Astrocyte of the cerebellum (primary cell): ENCODE measurements around the gene COLEC12.

Experiments
- DNase-seq: peaks from one replicate; pipeline ENCODE4 v3.0.0-alpha.2; 2011; ENCODE audit warnings: low read depth
- H3K4me3 ChIP-seq: 2 replicates; pipeline ENCODE4 v1.5.1; 2011; ENCODE audit warnings: mild to moderate bottlenecking, low read depth, low read length, moderate library complexity
- in situ Hi-C: cut with HindIII; loops from 2 replicates; pipeline ENCODE4 v1.10.0; 2017; ENCODE audit warnings: low sequenced_read_pairs
- TF ChIP-seq, protein P1 (sequence below): IDR thresholded peaks from 2 replicates; pipeline ENCODE4 v1.5.1; 2012; ENCODE audit warnings: low read length, low read depth, moderate library complexity, mild to moderate bottlenecking; ENCODE audit errors: missing control alignments

COLEC12 gene

DNA sequence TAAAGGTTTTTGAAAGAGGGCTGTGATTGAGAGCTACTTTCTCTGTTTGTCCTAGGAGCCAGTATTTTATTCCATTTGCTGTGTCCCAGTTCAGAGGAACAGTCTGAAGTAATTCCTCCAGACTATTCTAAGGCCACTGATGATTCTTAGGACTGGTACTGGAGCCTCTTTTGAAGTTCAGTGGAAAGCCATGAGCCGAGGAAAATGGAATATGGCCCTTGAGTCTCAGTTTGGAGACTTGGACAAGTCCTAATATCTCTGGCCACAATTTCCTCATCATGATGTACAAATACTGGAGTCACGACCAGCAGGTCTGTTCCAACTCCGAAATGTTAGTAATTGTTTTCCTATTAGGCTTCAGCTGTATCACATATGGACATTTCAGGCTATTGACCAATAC is 7.1 kb upstream of the COLEC12 start:
- no peak overlapping the region for H3K4me3 ChIP-seq
- in situ Hi-C loops: loop anchor here (5.0 kb wide), 1 partner anchor 85 kb away; no protein-coding TSS in a partner anchor
- TF ChIP-seq, protein P1, sequence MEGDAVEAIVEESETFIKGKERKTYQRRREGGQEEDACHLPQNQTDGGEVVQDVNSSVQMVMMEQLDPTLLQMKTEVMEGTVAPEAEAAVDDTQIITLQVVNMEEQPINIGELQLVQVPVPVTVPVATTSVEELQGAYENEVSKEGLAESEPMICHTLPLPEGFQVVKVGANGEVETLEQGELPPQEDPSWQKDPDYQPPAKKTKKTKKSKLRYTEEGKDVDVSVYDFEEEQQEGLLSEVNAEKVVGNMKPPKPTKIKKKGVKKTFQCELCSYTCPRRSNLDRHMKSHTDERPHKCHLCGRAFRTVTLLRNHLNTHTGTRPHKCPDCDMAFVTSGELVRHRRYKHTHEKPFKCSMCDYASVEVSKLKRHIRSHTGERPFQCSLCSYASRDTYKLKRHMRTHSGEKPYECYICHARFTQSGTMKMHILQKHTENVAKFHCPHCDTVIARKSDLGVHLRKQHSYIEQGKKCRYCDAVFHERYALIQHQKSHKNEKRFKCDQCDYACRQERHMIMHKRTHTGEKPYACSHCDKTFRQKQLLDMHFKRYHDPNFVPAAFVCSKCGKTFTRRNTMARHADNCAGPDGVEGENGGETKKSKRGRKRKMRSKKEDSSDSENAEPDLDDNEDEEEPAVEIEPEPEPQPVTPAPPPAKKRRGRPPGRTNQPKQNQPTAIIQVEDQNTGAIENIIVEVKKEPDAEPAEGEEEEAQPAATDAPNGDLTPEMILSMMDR: no peak
- no peak for DNase-seq

DNA sequence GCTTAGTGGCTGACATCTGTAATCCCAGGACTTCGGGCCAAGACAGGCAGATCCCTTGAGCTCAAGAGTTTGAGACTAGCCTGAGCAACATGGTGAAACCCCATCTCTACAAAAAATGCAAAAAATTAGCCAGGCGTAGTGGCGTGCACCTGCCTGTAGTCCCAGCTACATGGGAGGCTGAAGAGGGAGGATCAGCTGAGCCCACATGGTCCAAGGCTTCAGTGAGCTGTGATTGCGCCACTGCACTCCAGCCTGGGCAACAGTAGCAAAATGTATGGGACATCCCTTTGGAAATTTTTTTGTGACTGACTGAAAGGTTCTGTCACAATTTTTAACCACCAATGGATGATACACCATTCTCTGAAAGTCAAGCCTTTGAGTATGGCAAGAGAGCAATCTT is 6.3 kb upstream of the COLEC12 start:
- TF ChIP-seq, protein P1: no peak
- H3K4me3 ChIP-seq: no peak overlapping the region
- no peak for DNase-seq
- in situ Hi-C loops: loop anchor here (5.0 kb wide), 1 partner anchor 84 kb away; no protein-coding TSS in a partner anchor

DNA sequence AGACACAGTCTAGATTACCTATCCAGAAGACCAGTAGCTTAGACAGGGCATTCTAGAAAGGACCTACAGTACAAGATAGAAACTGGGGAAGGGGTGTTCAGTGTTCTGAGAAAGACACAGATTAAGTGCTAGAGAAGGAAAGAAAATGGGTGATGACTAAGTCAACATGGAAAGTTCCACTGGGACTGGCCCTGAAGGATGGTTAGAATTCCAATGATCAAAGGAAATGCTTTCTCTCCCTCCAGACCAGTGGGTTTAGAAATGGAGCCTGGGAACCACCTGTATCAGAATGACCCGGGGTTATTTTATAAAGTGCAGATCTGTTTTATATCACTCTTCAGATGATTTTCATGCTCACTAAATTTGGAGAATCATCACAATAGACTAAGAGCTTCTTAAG is 5.8 kb upstream of the COLEC12 start:
- H3K4me3 ChIP-seq: no peak overlapping the region
- DNase-seq: no peak
- in situ Hi-C loops: loop anchor here (5.0 kb wide), 1 partner anchor 84 kb away; no protein-coding TSS in a partner anchor
- TF ChIP-seq, protein P1: no peak

DNA sequence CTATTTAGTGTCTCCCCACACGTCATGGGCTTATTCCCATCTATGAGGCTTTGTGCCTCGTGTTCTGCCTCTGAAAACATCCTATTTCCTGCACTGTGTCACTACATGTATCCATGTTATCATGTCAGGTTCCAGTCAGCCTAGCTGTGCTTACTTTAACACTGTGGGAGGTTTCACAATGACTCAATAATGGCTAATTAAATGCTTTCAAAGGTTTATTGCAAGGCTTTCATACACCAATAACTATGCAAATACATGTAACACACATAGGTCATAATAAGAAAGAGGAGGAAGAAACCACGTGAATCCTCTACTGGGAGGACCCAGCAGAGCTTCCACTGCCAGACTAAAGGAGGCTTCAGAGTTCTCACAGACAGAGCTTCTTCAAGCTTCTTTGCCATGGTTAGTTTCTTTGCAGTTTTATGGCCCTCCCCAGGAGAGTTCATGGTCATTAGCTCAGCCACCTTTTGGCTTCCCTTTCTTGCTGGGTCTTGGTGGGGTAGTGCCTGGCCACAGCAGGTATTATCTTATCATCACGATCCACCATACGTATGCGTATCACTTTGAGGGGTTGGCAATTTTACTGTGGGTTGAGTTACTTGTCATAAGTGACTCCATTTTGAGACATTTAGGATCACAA is 5.1 kb upstream of the COLEC12 start:
- in situ Hi-C loops: loop anchor here (5.0 kb wide), 1 partner anchor 83 kb away; no protein-coding TSS in a partner anchor
- TF ChIP-seq, protein P1: no peak
- DNase-seq: no peak
- no peak overlapping the region for H3K4me3 ChIP-seq

DNA sequence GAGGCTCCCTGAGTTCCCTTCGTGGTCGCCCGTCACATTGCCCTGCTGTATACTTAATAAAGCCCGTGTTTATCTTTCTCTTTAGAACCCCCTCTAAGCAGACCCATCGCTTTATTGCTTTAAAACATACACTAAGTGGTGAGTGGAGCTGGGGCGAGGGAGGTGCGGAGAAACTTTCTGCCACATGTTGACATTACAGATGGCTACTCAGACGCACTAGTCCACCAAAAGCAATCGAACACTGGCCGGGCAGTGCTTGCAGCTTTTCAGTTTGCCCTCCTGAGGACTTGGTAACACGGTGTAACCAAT is 859 bp upstream of the COLEC12 start:
- in situ Hi-C loops: no loop called here
- TF ChIP-seq, protein P1: no peak
- H3K4me3 ChIP-seq: peak overlapping the region; percentile 91
- DNase-seq: no peak

DNA sequence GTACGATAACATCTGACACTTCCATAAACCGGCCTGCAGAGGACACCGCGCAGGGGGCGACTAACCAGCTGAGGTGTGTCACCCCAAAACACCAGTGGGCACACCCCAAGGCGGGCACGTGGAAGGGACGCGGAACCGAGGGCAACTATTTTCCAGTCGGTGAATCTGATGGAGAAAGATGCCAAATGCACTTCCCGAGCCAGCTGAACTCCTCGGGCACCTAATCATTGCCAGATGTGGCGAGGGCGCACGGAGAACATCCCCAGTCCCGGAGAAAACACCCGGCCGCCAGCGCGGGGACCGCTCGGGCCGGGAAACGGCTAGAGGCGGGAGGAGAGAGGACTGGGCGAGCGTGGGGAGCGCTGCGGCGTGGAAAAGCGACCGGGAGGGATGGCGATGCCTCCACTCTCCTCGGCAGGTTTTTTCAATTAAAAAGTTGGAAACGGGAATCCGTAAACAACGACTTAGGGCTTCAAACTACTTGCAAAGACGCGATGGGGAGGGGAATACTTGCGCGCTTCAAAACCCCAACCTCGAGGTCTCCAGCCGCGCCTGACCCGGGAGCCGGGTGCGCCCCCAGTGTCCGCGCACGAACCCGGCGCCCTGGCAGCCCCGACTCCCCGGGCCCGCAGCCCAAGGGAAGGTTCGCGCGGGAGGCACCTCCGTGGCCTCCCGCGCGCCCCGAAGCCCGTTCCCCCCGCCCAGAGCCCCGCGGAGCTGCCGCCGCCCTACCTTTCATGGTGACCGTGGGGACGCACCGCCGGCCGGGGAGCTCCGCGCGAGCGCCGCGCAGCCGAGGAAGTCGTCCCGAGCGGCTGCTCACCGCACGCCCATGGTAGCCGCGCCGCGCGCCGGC is 497 bp downstream of the COLEC12 start:
- no peak for DNase-seq
- TF ChIP-seq, protein P1: peak; percentile 15
- peak overlapping the region; percentile 91 for H3K4me3 ChIP-seq
- in situ Hi-C loops: no loop called here
